Neural cell (in vitro differentiated cells): Measurements from ENCODE around the gene GMDS. TPM values are rescaled to one million over a fixed set of nuclear protein-coding genes. Genes with fewer than 3 reads are reported as not detected.

Experiments
- H2AFZ ChIP-seq: fragments of 200-600, 300-800 bp; sonication (generic), shearing (Covaris generic); 2 replicates; pipeline ENCODE4 v1.6.0; 2014; ENCODE audit warnings: low read depth, mild to moderate bottlenecking, antibody characterized with exemption, low read length, moderate library complexity
- H3F3A ChIP-seq: fragments of 200-600 bp; shearing (Covaris generic); 2 replicates; pipeline ENCODE4 v1.6.1; 2016; ENCODE audit warnings: mild to moderate bottlenecking, moderate library complexity, mixed read lengths, antibody characterized with exemption, low read length; ENCODE audit not compliant: insufficient read depth, poor library complexity, severe bottlenecking
- H3K27ac ChIP-seq: fragments of 200-600, 300-800 bp; sonication (generic), shearing (Covaris generic); 2 replicates; pipeline ENCODE4 v1.5.1; 2014; ENCODE audit warnings: mild to moderate bottlenecking, low read length, moderate library complexity
- H3K27me3 ChIP-seq: fragments of 300-800, 200-600 bp; sonication (generic), shearing (Covaris generic); 2 replicates; pipeline ENCODE4 v1.6.0; 2014; ENCODE audit warnings: mild to moderate bottlenecking, low read depth, low read length, moderate library complexity; ENCODE audit not compliant: insufficient read depth
- H3K36me3 ChIP-seq: fragments of 300-800, 200-600 bp; sonication (generic), shearing (Covaris generic); 2 replicates; pipeline ENCODE4 v1.5.1; 2014; ENCODE audit warnings: mild to moderate bottlenecking, antibody characterized with exemption, low read length, moderate library complexity; ENCODE audit not compliant: insufficient read depth
- H3K4me2 ChIP-seq: fragments of 300-800, 200-600 bp; sonication (generic), shearing (Covaris generic); 2 replicates; pipeline ENCODE4 v1.6.0; 2014; ENCODE audit warnings: mild to moderate bottlenecking, low read length
- H3K4me3 ChIP-seq: fragments of 300-800, 200-600 bp; sonication (generic), shearing (Covaris generic); 2 replicates; pipeline ENCODE4 v1.5.1; 2014; ENCODE audit warnings: mild to moderate bottlenecking, low read length, moderate library complexity
- H3K79me2 ChIP-seq: fragments of 200-600 bp; shearing (Covaris generic); replicated peaks from 2 replicates; pipeline ENCODE4 v1.6.0; 2014; ENCODE audit warnings: mild to moderate bottlenecking, low read length, moderate library complexity; ENCODE audit not compliant: insufficient read depth
- H3K9ac ChIP-seq: fragments of 300-800, 200-600 bp; sonication (generic), shearing (Covaris generic); 2 replicates; pipeline ENCODE4 v1.6.1; 2016; ENCODE audit warnings: mild to moderate bottlenecking, low read length, mixed read lengths
- H3K9me2 ChIP-seq: fragments of 200-600 bp; shearing (Covaris generic); 2 replicates; pipeline ENCODE4 v1.6.1; 2016; ENCODE audit warnings: mild to moderate bottlenecking, low read length, mixed read lengths; ENCODE audit not compliant: insufficient read depth
- H3K9me3 ChIP-seq: fragments of 200-600, 300-800 bp; sonication (generic), shearing (Covaris generic); 2 replicates; pipeline ENCODE4 v1.6.1; 2016; ENCODE audit warnings: mild to moderate bottlenecking, mixed run types, low read length, moderate library complexity, mixed read lengths
- H4K20me1 ChIP-seq: fragments of 200-600 bp; shearing (Covaris generic); 2 replicates; pipeline ENCODE4 v1.6.1; 2016; ENCODE audit warnings: mild to moderate bottlenecking, mixed run types; ENCODE audit not compliant: insufficient read depth
- EZH2 ChIP-seq: fragments of 200-600, 300-800 bp; shearing (Covaris generic), sonication (generic); IDR thresholded peaks from 2 replicates; pipeline ENCODE4 v1.6.1; 2014; ENCODE audit warnings: antibody characterized with exemption, low read length, borderline replicate concordance, mild to moderate bottlenecking; ENCODE audit not compliant: insufficient read depth, poor library complexity, severe bottlenecking
- MXI1 ChIP-seq: fragments of 450-650 bp; conservative IDR thresholded peaks from 2 replicates; pipeline ENCODE4 v1.6.1; 2014; ENCODE audit warnings: antibody characterized with exemption, mild to moderate bottlenecking; ENCODE audit not compliant: poor library complexity, severe bottlenecking
- POLR2AphosphoS5 ChIP-seq: IDR thresholded peaks from 2 replicates; pipeline ENCODE4 v1.6.1; 2012
- SMC3 ChIP-seq: fragments of 450-650 bp; conservative IDR thresholded peaks from 2 replicates; pipeline ENCODE4 v1.6.1; 2014; ENCODE audit warnings: antibody characterized with exemption, mild to moderate bottlenecking, moderate library complexity; ENCODE audit not compliant: poor library complexity
- TAF1 ChIP-seq: IDR thresholded peaks from 2 replicates; pipeline ENCODE4 v1.6.1; 2012; ENCODE audit warnings: low read depth
- polyA plus RNA-seq: library from polyadenylated mRNA; depleted of rRNA; stranded (reverse); fragments of >200 nt; gene quantifications from 2 replicates; pipeline ENCODE4 v1.2.3, GENCODE V29; 2014
- TF ChIP-seq, protein P1 (sequence below): IDR thresholded peaks from 2 replicates; pipeline ENCODE4 v1.6.1; 2012; ENCODE audit warnings: borderline replicate concordance
- TF ChIP-seq, protein P2 (sequence below): fragments of 450-650 bp; IDR thresholded peaks from 2 replicates; pipeline ENCODE4 v1.5.1; 2014; ENCODE audit warnings: antibody characterized with exemption, mild to moderate bottlenecking, moderate library complexity; ENCODE audit not compliant: poor library complexity, severe bottlenecking

GMDS gene
- polyA plus RNA-seq, 1 donor from 2014 or later: 11.4 TPM

DNA sequence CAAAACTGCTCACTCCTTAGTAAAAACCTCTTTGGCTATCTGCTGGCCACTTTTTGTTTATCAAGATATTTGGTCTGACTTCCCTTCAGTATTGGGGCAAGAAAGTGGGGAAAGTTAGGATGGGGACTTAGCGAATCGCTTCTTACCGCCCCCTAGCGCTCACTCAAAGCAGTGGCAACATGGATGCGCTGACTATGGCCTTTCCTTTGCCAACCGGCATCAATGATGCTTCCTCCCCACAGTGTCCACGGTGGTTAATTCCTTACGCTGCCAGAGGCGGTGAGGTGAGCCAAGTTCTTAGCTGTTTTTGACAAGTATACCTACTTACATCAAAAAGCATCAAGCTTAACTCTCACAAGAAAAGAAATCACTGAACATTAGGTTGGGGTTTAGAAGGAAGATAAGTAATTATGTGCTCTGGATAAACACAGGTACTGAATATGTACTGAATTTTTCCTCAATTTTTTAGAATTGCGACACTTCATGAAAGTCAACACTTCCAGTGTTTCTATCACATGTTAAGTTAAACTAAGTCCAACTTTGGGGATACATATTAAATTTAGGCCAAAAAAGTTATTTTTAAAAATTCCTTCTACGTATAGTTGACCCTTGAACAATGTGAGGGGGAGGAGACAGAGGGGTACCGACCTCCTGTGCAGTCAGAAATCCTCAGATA is 86.7 kb downstream of the GMDS start:
- Histone ChIP-seq H3K27me3 (no peaks in the 10 kb centered on the region), H3K9ac (no peak overlapping the region), H3K27ac (no peak overlapping the region), H3K9me3 (no peaks in the 10 kb centered on the region), H3K9me2 (no peaks in the 10 kb centered on the region), H3K36me3 (no peaks in the 10 kb centered on the region), H3F3A (no peaks in the 10 kb centered on the region), H3K79me2 (no peaks in the 10 kb centered on the region), H2AFZ (no peak overlapping the region), H4K20me1 (no peaks in the 10 kb centered on the region), H3K4me3 (no peak overlapping the region), H3K4me2 (no peak overlapping the region)
- TF ChIP-seq TAF1 (no peak), SMC3 (no peak), EZH2 (no peak)
- TF ChIP-seq, protein P1, sequence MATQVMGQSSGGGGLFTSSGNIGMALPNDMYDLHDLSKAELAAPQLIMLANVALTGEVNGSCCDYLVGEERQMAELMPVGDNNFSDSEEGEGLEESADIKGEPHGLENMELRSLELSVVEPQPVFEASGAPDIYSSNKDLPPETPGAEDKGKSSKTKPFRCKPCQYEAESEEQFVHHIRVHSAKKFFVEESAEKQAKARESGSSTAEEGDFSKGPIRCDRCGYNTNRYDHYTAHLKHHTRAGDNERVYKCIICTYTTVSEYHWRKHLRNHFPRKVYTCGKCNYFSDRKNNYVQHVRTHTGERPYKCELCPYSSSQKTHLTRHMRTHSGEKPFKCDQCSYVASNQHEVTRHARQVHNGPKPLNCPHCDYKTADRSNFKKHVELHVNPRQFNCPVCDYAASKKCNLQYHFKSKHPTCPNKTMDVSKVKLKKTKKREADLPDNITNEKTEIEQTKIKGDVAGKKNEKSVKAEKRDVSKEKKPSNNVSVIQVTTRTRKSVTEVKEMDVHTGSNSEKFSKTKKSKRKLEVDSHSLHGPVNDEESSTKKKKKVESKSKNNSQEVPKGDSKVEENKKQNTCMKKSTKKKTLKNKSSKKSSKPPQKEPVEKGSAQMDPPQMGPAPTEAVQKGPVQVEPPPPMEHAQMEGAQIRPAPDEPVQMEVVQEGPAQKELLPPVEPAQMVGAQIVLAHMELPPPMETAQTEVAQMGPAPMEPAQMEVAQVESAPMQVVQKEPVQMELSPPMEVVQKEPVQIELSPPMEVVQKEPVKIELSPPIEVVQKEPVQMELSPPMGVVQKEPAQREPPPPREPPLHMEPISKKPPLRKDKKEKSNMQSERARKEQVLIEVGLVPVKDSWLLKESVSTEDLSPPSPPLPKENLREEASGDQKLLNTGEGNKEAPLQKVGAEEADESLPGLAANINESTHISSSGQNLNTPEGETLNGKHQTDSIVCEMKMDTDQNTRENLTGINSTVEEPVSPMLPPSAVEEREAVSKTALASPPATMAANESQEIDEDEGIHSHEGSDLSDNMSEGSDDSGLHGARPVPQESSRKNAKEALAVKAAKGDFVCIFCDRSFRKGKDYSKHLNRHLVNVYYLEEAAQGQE: no peak

DNA sequence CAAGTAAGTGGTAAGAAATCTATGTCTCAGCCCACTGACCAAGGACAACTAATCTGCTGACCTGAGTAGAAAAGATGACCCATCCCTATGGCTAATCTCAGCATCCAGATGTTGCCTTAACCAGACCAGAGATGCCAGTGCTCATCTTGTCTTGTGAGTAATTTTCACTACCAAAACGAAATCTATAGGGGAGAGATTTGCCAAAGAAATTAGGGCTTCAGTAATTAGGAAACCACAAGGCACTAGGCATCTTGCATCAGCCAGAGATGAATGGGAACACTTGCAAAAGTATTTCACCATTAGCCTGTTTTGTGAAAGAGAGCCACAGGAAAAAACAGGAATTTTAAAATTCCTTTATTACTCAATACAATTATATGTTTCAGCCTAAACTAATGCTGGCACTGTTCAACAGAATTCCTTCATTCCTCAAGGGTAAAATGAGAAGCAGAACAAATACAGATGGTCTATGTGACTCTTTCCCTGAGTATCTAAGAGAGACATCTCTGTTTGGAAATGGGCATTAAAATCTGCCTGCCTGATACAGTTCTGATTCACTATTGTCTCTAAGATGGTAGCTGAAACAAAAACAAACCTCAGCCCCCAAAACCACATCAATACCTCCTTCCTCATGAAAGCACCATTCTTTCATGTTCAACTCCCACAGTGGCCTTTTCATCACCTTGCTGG is 87.8 kb downstream of the GMDS start:
- Histone ChIP-seq H3K4me2 (no peak overlapping the region), H3K4me3 (no peak overlapping the region), H2AFZ (no peak overlapping the region), H3K9me3 (no peaks in the 10 kb centered on the region), H3K27ac (no peak overlapping the region), H3F3A (no peaks in the 10 kb centered on the region), H3K79me2 (no peaks in the 10 kb centered on the region), H3K27me3 (no peaks in the 10 kb centered on the region), H3K9ac (no peak overlapping the region), H4K20me1 (no peaks in the 10 kb centered on the region), H3K36me3 (no peaks in the 10 kb centered on the region), H3K9me2 (no peaks in the 10 kb centered on the region)
- TF ChIP-seq, protein P2, sequence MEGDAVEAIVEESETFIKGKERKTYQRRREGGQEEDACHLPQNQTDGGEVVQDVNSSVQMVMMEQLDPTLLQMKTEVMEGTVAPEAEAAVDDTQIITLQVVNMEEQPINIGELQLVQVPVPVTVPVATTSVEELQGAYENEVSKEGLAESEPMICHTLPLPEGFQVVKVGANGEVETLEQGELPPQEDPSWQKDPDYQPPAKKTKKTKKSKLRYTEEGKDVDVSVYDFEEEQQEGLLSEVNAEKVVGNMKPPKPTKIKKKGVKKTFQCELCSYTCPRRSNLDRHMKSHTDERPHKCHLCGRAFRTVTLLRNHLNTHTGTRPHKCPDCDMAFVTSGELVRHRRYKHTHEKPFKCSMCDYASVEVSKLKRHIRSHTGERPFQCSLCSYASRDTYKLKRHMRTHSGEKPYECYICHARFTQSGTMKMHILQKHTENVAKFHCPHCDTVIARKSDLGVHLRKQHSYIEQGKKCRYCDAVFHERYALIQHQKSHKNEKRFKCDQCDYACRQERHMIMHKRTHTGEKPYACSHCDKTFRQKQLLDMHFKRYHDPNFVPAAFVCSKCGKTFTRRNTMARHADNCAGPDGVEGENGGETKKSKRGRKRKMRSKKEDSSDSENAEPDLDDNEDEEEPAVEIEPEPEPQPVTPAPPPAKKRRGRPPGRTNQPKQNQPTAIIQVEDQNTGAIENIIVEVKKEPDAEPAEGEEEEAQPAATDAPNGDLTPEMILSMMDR: no peak
- TF ChIP-seq POLR2AphosphoS5 (no peak), TAF1 (no peak), SMC3 (no peak), MXI1 (no peak)
